Superior temporal gyrus (tissue), 1 donor: Measurements from ENCODE around the gene MYBPC2.

Source experiments
- DNase-seq: peaks from one replicate; pipeline ENCODE4 v3.0.0-alpha.2; 2016; ENCODE audit errors: extremely low spot score

MYBPC2 gene

DNA sequence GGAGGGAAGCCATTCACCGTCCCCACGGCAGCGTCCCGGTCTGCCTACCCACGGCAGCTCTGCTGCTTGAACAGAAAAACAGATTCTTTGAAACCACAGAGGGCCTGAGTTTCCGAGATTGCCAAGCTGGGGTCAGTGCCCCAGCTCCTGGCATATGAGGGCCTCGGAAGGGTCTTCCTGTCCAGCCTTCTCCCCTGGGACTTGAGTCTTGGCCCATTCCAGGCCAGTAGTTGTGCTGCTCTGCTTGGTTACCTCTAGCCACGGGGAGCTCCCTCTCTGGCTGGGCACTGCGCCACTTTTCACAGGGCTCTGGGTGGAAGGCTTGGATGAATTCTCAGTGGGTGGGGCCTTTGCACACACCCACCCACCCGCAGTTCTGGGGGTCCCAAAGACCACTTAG lies 22.6 kb upstream of the MYBPC2 start:
- DNase-seq = no peak

DNA sequence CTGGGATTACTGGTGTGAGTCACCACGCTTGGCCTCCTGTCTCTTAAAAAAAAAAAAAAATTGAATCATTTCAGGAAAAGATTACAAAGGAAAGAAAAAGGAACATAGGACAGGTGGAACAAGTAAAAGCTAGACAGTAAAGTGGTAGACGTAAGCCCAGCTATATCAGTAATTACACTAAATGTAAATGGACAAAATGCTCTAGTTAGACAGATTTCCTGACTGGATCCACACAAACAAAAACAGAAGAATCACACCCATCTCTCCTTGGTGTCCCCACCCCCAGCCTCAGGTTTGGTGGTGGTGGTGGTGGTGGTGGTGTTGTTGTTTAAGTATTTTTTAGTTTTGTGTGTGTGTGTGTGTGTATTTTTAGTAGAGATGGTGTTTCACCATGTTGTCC lies 20.3 kb upstream of the MYBPC2 start:
- no peak for DNase-seq

DNA sequence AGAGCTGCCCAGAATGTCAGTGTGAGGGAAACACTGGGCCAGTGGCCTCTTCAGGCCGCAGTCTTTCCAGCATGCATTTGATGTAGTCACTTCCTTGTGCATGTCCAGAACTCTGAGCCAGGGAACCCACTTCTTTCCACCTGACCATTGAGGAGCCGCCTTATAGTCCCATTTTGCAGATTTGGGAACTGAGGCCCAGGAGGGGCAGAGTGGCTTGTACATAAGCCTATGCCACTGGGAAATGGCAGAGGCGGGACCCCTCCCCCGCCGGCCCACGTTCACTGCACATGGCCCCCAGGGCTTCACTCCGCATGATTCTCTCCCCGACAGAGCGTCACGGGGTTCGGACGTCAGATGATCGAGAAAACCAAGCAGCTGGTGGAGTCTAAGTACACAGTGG lies 19.6 kb upstream of the MYBPC2 start:
- DNase-seq = no peak

DNA sequence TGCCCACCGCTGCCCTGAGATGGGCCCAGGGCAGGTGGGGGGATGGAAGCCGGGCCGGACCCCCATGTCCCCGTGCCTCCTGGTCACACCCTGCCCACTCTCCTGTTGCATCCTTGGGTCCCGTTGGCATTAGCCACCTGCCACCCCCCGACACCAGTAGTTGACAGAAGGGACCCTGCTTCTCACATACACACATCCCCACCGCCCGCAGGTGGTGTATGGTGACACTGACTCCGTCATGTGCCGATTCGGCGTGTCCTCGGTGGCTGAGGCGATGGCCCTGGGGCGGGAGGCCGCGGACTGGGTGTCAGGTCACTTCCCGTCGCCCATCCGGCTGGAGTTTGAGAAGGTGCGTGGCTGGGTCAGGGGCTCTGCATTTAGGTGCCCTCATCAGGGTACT lies 19.2 kb upstream of the MYBPC2 start:
- DNase-seq = no peak

DNA sequence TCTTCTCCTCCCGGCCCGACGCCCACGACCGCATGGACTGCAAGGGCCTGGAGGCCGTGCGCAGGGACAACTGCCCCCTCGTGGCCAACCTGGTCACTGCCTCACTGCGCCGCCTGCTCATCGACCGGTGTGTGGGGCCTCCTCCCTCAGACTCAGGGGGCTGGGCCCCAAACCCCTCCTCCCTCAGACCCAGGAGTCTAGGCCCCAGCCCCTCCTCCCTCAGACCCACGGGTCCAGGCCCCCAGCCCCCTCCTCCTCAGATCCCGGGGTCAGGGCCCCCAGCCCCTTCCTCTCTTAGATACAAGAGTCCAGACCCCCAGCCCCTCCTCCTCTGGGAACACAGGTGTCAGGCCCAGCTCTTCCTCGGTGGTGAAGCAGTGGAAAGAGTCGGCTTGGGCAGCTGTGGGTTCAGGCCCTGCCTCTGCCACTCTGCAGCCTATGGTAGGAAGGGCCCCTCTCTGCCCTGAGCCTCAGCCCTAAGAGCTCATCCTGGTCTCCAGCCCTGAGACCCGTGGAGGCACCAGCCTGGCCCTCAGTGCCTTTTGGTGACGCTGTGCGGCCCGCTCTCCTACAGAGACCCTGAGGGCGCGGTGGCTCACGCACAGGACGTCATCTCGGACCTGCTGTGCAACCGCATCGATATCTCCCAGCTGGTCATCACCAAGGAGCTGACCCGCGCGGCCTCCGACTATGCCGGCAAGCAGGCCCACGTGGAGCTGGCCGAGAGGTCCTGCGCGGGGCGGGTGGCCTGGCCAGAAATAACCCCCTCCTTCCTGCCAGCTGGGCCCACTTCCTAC lies 17.6 kb upstream of the MYBPC2 start:
- peak; percentile 48 for DNase-seq

DNA sequence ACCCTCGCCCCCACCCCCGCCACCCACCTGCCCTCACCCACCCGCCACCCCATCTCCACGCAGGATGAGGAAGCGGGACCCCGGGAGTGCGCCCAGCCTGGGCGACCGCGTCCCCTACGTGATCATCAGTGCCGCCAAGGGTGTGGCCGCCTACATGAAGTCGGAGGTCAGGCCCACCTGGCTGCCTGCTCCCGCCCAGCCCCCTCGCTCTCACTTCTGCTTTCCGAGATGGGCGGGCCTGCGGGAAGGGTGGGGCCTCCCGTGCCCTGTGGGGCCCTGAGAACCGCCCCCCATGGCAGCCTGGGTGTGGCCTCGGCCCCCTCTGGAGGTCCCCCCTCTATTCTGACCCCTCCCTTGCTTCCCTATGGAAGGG lies 17.0 kb upstream of the MYBPC2 start:
- DNase-seq = no peak

DNA sequence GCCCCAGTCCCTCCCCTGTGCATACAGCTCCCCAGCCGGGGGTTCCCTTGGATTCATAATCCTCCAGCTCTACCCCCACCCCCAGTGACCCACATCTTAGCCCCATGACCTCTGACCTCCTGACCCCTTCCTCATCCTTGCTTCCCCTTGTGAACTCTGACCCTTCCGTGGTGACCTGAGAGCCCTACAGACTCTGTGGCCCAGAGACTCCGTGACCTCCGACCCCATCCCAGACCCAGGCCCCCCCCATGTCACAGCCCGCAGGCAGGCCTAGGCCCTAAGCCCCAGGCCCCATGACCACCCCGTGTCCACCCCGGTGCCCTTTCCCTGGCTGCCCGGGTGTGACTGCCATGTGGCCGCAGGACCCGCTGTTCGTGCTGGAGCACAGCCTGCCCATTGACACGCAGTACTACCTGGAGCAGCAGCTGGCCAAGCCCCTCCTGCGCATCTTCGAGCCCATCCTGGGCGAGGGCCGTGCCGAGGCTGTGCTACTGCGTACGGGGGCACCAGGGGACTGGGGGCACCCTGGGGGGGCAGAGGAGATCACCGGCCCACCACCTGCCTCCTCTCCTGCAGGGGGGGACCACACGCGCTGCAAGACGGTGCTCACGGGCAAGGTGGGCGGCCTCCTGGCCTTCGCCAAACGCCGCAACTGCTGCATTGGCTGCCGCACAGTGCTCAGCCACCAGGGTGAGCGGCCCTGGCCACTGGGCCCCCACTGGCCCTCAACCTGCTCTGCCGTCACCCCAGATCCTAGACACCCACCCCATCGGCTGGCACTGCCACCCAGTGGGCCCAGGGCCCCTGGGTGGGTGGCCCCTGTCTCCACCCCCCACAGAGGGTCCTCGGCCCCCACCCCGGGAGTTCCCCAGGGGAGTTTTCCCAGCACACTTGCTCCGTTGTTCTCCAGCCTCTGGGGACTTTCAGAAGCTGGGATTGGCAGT lies 16.4 kb upstream of the MYBPC2 start:
- DNase-seq = no peak

DNA sequence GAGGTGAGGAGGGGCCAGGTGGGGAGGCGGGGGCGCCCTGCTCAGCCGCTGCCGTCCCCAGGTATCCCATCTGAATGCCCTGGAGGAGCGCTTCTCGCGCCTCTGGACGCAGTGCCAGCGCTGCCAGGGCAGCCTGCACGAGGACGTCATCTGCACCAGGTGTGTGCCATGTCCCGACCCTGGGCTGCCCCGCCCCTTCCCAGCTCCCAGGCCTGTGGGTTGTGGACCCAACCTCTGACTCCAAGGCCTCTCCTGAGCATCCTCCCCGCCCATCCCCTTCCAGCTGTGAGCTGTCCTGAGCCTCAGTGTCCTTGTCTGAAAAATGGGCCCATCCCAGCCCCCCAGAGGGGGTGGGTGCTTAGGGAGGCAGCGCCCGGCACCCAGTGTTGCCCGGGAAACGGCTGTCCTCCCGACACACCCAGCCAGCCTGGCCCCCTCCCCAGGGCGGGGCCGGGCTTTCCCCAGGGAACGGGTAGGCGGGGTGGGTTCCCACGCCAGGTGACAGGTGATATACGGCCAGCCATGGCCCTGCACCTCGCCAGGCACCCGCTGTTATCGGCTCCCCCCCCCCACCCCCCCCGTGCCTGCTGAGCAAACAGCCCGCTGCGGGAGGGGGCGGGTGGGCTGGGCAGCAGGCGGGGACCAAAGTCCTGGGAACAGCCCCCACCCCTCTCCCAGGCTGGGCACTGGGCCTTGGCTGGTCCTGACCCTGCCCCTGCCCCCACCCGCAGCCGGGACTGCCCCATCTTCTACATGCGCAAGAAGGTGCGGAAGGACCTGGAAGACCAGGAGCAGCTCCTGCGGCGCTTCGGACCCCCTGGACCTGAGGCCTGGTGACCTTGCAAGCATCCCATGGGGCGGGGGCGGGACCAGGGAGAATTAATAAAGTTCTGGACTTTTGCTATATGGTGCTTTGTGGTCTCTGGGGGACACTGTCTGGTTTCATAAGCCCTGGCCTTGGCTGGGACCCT lies 15.3 kb upstream of the MYBPC2 start:
- no peak for DNase-seq

DNA sequence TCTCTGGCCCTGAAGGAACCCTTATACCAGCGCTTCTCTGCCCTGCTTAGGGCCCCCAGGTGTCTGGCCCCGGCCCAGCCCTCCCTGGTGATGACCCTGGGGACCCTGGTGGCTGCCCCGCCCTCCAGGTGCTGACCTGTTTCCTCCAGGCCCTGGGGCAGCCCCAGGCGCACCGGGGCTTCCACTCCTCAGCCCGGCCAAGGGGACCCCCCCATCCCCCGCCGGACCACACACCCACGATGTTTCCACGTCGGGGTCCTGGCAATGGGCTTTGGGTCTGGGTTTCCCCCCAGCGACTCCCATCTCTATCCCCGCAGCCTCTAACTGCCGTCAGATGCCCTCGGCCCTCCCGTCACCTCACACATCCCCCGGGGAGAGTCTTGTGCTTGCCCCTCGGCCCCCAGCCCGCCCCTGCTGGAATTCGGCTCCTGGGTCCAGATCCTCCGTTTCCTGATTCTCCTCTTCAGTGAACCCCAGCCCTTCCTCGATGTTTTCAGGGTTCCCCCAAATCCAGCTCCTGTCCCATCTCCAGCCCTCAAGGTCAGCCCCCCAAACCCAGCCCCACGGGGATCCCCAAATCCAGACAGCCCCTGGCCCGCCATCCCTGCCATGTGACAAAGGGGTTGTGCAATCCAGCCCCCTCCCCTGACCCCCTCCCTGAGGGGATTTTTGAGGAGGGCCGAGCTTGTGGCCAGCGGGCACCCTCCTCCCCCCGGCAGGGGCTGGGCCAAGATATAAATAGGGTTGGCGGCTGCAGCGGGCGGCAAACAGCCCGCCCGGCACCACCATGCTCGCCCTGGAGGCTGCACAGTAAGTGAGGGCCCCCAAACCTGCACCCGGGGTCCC lies 14.3 kb upstream of the MYBPC2 start, which contains the start of gene SPIB:
Gene SPIB (plus strand): TSS at position 763 of the 846 bp plus-strand sequence. CDS start 25 bp downstream, at position 788.
- no peak for DNase-seq

DNA sequence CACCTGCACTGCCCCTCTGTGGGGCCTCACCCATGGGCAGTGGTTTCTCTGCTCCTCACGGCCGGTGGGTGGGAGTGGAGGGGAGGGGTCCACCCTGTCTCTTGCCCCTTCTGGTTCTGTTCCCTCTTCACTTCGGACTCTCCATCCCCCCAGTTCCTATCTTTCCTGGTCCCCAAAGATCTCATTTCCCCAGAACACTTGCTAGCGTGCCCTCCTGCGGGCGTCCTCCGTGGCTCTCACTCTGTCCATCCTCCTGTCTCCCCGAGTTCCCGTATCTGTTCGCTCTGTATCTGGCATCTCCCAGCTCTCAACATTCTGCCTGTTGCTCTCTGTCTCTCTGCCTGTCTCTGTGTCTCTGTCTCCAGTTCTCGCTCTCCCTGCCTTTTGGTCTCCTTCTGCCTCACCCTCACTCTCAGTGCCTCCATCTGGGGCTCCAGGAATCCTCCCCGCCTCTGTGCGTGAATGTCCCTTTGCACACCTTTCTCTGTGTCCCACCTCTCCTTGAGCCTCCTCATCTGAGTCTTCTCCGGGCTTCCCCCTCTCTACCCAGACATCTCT lies 13.6 kb upstream of the MYBPC2 start:
- DNase-seq = no peak

DNA sequence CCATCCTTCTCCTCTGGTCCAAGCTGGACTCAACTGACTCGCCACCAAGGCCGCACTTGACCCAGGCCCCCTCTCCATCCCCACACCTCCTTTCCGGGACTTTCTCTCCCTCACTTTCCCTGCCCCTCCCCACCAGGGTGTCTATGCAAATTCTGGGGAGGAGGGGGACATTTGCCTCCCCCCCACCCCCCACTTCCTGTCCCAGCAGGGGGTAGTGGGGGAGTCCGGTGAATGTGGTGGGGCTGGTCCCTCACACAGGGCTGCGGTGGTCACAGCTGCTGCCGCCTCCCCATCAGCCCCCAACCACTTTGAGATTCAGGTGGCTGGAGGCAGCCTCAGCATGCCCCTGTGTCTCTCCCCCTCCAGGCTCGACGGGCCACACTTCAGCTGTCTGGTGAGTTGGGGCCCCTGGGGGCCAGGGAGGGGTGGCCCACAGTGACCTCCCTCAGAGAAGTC lies 13.1 kb upstream of the MYBPC2 start:
- DNase-seq = no peak

DNA sequence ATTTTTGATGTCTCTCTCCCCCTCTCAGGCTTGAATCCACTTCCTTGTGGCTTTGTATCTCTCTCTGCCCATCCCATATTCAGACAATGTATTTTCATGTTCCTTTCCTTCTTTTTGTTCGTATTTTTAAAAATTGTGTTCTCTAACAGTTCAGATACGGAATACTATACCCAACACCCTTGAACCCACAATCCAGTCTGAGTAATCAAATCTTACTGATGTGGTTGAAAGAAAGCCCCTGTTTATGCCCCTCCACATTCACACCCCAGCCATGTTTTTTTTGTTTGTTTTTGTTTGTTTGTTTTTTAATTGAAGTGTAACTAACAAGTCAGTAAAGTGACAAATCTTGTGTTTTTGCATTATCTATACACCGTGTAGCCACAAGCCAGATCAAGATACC lies 12.6 kb upstream of the MYBPC2 start:
- DNase-seq = no peak

DNA sequence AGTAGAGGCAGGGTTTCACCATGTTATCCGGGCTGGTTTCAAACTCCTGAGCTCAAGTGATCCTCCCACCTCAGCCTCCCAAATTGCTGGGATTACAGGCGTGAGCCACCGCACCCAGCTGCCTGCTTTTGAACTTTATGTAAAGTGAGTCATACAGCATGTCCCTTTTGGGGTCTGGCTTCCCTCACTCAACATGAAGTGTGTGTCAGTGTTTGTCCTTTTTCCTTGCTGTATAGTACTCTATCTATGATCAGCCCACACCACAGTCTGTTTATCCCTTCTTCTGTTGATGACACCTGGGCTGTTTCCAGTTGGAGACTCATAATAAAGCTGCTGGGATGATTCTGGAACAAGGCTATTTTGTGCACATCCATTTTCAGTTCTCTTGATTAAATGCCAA lies 11.9 kb upstream of the MYBPC2 start:
- no peak for DNase-seq

DNA sequence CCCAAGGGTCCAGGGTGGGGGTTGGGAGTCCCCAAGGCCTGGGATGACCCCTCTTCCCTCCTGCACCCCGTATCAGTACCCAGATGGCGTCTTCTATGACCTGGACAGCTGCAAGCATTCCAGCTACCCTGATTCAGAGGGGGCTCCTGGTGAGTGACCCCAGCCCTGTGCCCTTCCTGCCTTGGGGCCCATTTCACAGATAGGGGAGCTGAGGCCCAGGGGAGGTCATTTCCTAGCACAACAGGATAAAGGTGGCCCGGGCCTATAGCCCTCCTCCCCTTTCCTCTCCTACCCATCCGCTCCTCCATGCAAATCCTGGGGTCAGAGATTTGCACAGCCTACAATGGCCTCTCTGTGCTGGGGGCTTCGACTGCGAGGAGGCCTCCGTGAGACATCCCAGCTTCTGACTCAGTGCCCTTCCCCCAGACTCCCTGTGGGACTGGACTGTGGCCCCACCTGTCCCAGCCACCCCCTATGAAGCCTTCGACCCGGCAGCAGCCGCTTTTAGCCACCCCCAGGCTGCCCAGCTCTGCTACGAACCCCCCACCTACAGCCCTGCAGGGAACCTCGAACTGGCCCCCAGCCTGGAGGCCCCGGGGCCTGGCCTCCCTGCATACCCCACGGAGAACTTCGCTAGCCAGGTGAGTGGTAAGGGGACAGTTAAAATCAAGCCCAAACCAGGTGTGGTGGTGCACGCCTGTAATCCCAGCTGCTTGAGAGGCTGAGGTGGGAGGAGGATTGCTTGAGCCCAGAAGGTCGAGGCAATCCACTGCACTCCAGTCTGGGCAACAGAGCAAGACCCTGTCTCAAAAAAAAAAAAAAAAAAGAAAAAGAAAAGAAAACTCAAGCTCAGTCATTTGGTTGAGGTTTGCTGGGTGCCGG lies 10.1 kb upstream of the MYBPC2 start:
- no peak for DNase-seq

DNA sequence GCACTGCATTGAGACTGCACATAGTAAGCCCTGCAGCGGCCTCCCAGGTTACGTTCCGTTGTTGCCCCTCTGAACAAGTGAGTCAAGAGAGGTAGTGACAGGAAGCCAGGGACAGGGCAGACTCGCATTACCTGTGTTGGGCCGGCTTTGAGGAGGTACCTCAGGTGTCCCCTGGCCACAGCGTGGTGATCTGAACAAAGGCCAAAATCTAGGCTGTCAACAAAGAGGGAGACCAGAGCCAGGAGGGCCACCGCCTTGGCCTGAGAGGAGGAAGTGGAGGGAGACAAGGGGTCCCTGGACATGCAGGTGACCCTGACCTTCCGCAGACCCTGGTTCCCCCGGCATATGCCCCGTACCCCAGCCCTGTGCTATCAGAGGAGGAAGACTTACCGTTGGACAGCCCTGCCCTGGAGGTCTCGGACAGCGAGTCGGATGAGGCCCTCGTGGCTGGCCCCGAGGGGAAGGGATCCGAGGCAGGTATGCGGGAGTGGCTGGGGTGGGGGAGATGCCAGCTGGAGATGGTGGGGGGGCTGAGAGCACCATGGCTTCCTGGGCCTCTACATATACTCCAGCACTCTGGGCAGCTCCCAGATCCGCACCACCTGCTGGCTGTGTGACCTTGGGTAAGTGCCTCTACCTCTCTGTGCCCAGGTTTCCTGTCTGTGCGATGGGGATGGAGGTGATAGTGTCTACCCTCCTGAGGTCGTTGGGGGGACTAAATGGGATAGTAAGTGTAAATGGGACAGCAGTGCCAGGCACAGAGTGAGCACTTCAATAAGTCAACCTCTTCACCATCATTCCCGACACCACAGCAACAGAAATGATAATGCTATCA lies 9.2 kb upstream of the MYBPC2 start:
- no peak for DNase-seq

DNA sequence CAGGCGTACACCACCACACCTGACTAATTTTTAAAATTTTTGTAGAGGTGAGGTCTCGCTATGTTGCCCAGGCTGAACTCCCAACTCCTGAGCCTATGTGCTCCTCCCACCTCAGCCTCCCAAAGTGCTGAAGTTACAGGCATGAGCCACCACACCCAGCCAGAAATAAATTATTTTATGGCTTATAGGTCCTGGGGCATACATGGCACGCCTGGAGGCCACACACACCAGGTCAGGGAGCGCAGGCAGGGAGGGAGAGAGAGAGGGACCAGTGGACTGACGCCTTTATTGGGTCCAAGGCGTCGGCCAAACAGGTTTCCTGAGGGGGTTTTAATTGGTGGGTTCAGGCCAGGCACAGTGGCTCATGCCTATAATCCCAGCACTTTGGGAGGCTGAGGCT lies 7.1 kb upstream of the MYBPC2 start:
- DNase-seq = no peak

DNA sequence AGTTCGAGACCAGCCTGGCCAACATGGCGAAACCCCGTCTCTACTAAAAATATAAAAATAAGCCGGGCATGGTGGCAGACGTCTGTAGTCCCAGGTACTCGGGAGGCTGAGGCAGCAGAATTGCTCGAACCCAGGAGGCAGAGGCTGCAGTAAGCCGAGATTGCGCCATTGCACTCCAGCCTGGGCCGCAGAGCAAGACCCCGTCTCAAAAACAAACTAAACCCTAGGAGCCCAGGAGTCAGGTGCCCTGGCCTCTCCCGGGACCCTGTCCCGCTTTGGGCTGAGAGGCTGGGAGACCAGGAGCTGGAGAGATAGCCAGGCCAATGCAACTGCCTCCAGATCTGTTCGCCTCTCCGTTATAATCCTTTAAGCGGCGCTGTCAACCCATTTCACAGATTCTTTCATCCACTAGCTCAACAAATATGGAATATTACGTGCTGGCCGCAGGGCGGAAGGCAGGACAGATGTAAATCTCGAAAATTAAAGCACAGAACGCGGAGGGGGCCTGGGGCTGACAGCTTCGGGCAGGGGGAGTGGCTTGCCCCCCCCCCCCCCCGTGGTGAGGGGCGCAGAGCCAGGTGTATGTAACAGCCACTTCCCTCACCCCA lies 5.3 kb upstream of the MYBPC2 start:
- DNase-seq = no peak

DNA sequence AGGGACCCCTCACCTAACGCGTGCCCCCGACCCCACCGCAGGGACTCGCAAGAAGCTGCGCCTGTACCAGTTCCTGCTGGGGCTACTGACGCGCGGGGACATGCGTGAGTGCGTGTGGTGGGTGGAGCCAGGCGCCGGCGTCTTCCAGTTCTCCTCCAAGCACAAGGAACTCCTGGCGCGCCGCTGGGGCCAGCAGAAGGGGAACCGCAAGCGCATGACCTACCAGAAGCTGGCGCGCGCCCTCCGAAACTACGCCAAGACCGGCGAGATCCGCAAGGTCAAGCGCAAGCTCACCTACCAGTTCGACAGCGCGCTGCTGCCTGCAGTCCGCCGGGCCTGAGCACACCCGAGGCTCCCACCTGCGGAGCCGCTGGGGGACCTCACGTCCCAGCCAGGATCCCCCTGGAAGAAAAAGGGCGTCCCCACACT lies 4.7 kb upstream of the MYBPC2 start:
- DNase-seq = peak; percentile 55
